HG02588 (cell line): ENCODE results near the gene RBBP4.
"Not testable (repeated sequence)": the region's sequence is repeated elsewhere in the genome, so short reads cannot be mapped to it uniquely, and the experiment has no call there.

Source experiments
- ATAC-seq: cut with Tn5 transposase; IDR thresholded peaks from one replicate; pipeline ENCODE4 v1.9.1; 2021; ENCODE audit warnings: mild to moderate bottlenecking, moderate library complexity; ENCODE audit not compliant: unreplicated experiment

RBBP4 gene

GRCh38 chr1:32685498-32685897 lies 34.5 kb downstream of the RBBP4 start:
- ATAC-seq = no peak

DNA sequence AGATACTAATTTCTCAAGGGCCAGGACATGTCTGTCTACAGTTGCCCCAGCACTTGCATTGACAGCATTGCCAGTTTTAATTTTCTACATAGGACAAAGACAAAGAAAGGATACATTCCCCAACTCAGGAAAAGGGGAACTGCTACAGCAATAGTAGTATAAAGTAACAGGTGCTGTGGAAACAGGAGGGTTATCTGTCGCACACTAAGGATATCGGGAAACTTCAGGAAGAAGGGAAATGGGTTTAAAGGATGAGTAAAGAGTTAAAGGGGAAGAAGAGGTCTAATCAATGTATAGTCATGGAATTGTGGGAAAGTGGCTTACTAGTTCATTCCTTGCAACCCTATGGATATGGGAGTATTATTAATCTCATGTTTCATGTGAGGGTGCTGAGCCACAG lies 35.4 kb downstream of the RBBP4 start:
- no peak for ATAC-seq

DNA sequence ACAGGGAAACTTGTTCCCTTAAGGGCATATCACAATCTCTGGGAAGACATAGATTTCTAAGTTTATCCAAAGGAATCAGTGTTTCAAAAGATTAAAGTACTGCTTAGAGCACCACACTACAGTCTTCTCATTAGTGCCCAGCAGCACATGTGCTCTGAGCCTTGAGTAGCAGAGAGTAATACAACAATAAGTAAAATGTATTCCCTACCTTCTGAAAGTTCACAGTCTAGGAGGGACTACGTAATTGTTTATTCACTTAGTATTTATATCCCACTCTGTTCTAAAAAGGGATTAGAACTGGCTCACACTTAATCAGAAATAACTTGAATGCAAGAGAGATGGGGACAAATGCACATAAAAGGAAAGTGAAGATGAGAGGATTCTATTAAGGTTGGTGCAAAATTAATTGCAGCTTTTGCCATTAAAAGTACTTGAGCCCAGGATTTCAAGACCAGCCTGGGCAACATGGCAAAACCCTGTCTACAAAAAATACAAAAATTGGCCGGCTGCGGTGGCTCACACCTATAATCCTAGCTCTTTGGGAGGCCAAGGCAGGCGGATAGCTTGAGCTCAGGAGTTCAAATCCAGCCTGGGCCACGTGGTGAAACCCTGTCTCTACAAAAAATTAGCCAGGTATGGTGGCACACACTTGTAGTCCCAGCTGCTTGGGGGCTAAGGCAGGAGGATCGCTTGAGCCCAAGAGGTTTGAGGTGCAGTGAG lies 42.6 kb downstream of the RBBP4 start:
- no peak for ATAC-seq

DNA sequence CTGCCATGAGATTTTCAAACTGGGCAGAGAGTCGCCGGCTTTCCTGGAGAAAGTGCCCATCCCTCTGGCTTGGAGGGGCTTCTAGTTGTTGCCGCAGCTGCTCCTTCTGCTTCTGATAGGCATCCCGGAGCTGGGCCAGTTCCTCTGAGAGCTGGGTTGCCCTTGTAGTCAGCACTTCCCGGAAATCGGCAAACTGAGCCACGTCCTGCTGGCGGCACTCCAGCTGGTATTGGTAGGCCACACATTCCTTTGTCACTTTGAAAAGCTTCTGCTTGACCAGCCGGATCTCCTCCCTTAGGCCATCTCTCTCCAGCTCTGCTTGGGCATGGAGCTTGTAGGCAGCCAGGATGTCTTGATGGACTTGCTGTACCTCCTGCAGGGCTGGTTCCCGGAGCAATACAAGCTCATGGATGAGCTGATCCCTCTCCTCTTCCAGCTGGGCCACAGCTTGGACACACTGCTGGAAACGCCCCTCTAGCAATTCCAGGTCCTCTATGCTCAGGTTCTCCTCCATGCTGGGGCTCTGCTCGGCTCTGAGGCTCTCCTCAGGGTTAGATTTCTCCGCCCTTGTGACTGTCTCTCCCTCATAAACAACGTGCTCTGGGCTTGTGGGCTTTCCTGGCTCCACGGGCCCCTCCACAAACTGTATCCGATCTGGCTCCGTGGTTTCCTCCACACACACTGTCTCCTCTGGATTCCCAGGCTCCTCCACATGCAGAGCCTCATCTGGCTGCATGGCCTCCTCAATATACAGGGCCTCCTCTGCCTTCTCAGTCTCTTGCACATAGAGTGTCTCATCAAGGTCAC lies 44.3 kb downstream of the RBBP4 start:
- ATAC-seq = no peak

DNA sequence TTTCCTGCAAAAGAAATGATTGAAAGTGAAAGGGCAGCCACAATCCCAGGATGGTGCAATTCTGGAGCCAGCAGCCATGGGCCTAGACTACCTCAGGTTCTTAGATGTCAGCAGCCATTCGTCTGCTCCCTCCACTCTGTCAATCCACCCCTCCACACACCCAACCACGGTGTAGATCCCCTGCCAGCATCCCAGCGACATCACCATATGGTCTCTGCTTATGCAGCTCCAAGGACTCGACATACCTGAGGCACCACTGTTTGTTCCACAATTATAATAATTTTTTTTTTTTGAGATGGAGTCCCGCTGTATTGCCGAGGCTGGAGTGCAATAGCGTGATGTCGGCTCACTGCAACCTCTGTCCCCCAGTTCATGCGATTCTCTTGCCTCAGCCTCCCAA lies 45.0 kb downstream of the RBBP4 start:
- ATAC-seq = no peak

- ATAC-seq = not testable (repeated sequence)
Observed at GRCh38 chr1:32696996-32697395, 46.0 kb downstream of the RBBP4 start.

DNA sequence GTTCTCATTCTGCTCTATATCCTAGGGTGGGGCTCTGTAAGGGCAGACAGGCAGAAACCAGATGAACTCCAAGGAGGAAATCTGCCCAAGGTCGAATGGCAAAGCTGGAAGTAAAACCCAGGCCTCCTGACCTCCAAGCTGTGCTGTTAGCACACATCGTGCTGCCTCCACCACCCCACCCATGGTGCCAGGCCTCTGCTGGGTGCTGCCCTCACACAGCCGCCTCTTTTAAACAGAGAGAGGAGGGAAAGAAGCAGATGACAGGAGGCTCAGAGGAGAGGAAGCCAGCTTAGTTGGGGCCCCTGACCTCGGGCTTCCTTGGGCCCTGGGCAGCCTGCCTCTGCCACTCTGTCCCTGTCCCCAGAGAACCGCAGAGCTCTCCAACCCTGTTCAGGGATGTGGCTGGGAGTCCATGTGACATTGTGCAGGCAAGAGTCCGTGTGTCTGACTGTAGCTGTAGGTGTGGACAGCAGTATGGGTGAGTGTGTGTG lies 50.5 kb downstream of the RBBP4 start:
- ATAC-seq = no peak

DNA sequence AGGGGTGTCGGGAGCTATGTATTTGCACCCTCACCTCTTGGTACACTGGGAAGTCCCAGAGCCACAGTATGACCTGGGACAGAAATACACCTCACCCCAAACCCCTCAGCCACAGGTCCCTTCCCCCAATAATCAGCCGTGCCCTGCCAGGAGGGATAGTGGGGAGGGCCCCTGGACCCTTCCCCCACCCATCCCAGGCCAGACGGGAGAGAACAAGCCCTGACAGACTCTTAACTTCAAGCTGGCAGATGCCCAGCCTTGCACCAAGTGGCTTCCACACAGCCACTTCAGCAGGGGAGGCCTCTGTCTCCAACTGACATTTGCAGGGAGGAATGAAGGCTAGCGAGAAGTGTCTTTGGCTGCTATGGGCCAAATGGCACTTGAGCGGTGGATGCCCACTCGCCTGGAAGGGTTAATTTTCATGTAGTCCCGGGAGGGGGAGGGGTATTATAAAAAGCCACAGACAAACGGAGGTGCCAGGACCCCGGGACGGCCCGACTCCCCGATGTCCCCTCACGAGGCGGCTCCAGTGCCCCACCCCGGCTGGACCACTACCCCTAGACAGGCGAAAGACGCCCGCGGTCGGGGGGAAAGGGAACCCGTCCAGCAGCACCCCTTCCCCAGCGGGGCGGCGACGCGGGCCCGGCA lies 51.1 kb downstream of the RBBP4 start:
- ATAC-seq = no peak

DNA sequence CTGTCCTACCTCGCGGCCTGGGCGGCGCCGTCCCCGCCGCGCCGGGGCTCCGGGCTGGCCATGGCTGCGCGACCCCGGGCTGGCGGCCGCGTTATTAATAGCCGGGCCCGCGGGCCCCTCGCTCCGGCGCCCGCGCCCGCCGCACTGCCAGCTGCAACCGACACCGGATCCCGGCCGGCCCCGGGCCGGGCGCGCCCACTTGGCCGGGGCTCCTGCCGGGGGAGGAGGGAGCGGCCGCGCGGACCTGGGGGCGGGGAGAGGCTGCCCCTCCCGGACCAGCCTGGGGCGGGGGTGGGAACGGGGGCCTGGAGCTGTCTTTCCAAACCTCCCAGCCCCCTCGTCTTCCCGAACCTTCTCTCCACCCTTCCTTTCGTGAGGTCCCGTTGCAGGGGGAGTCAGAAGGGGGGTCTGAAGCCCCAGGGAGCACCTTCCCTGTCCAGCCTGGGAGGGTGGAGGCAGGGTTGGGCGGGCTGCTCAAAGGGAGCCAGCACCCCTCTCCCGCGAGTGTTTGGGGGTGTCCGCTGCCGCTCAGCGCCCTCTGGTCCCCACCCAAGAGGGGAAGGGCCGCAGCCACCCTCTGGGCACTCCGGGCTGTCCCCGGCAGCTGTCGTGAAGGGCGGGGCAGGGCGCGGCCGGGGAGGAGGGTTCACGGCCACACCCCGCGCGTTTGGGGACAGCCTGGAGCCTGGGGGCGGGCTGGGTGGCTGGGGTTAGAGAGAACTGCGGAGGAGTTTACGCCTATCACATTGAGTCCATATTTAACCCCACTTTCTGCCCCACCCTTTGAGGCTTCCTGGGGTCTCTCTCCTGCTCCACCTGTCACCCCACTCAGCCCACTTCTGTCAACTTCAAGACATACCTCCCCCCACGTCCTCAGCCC lies 51.8 kb downstream of the RBBP4 start, which contains the start of gene SYNC:
TSS of gene SYNC (minus strand) at position 172 of the 880 bp plus-strand sequence. CDS start at position 62, 110 bp downstream.
- no peak for ATAC-seq

GRCh38 chr1:32703479-32704291 lies 52.7 kb downstream of the RBBP4 start:
- ATAC-seq = no peak

DNA sequence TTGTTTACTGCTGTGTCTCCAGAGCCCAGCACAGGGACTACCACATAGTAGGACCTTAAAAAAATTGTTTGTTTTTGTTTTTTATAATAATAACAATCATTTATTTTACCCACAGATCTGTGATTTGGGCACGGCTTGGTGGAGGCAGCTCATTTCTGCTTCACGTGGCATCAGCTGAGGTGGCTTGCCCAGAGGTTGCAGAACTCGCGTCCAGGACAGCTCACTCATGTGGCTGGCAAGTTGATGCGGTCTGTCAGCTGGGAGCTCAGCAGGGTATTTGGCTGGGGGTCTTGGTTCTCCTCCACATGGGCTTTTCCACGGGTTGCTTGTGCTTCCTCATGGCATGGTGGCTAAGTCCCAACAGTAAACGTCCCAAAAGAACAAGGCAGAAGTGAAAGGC lies 54.5 kb downstream of the RBBP4 start:
- ATAC-seq = no peak

DNA sequence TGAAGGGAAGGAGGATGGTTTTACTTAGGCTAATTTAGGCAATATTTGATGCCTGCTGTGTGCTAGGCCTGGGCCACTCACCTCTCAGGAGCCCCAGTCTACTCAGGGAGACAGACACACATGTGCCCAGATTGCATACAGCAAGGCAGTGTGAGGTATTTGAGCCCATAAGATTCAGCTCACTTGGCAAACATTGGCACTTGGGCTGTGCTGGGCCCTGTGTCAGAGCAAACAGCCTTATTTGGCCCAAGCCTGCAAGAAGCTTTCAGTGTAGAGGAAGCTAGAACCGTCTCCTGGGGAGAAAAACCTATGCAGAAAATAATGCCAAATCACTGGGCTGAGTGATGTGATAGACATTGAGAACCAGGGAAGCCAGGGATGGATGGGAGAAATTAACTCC lies 55.5 kb downstream of the RBBP4 start:
- no peak for ATAC-seq

DNA sequence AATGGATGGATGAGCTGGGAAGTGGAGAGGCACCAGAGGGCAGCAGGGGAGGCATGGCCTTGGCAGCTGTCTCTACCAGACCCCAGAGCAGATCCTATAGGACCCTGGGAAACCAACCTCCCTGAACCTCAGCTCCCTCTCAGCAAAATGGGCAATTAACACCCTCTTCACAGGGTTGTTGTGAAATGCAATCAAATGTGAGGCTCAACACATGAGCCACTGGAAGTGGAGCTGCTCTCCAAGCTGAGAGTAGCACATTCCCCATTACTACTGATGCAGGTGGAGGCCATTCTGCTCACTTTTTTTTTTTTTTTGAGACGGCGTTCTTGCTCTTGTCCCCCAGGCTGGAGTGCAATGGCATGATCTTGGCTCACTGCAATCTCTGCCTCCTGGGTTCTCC lies 58.1 kb downstream of the RBBP4 start:
- no peak for ATAC-seq

DNA sequence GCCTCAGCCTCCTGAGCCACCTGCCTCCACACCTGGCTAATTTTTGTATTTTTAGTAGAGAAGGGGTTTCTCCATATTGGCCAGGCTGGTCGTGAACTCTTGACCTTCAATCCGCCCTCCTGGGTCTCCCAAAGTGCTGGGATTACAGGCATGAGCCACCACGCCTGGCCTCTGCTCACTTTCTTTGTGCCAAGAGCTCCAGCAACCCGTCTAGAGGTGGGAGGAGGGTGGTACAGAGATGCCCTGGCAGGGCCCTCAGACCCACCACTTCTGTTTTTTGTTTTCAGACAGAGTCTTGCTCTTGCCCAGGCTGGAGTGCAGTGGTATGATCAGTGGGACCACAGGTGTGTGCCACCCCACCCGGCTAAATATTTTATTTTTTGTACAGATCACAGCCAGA lies 58.5 kb downstream of the RBBP4 start:
- ATAC-seq = no peak

- ATAC-seq = not testable (repeated sequence)
Observed at GRCh38 chr1:32711221-32711620, 60.2 kb downstream of the RBBP4 start.

DNA sequence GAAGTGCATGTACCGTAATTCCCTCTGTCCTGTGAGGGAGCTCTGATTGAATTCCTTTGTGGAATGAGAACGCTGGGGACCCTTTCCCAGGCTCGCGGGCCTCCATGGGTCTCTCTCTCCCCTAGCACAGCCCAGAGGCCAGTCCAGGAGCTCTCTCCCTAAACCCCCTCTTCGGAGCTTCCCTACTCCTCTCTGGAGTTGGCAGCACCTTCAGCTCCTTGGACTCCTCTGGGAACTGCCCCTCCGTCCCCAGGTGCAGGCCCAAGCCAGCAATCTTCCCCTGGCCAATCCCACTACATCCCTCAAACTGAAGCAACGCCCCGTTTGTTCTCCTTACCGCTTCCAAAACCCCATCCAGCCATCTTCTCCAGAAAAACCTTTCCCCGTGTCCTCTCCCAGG lies 62.1 kb downstream of the RBBP4 start:
- ATAC-seq = no peak

GRCh38 chr1:32714277-32714676 lies 63.3 kb downstream of the RBBP4 start:
- no peak for ATAC-seq

GRCh38 chr1:32715901-32716311 lies 64.9 kb downstream of the RBBP4 start:
- ATAC-seq = no peak

DNA sequence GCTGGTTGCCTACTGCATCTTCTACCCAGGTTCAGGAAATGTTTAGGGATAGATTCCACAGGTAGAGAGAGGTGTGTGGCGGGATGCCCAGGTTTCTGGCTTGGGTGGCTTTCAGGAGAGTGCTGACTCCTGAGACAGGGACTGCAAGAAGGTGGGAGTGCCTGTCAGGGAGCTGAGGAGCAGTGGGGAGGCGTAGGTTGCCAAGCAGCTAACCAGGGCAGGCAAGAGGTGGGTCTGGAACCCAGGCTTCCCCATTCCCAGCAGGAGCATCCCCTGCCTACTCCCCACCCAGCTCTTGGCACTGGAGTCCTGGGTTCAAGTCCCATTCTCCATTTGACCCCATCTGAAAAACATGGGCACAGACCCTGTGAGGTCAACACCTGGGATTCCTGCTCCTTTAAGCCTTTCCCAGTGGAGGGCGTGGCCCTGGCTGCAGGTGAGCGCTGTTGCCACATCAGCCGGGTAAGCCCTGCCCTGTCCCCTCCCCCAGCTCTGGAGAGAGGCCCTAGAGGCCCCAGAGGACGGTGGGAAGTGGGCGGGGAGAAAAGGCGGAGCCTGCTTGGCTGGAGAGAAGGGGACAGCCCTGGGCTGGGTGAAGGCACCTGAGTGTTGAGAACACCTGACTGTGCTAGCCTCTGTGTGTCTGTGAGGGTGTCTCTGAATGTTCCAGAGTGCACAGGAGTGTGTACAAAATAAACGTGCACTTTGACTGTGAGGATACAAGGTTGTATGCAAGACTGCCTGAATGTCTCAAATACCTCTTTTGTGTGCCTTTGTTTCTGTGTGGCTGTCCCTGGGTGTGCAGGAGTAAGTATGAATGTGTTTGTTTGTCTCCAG lies 65.5 kb downstream of the RBBP4 start:
- peak; percentile 46 for ATAC-seq
